SK-N-MC (cell line): ENCODE data around the gene ATP10D.

ENCODE experiments used
- EZH2 ChIP-seq: fragments of 200-600 bp; sonication (generic); IDR thresholded peaks from one replicate; pipeline ENCODE4 v1.6.1; 2017; ENCODE audit warnings: antibody characterized with exemption
- FOXP2 ChIP-seq: optimal IDR thresholded peaks from 2 replicates; pipeline ENCODE3; 2011; ENCODE audit warnings: mild to moderate bottlenecking, moderate library complexity; ENCODE audit not compliant: insufficient read depth; ENCODE audit errors: extremely low read length, control extremely low read depth
- POLR2AphosphoS5 ChIP-seq: IDR thresholded peaks from 2 replicates; pipeline ENCODE4 v1.6.1; 2012; ENCODE audit warnings: mild to moderate bottlenecking, low read depth, low read length, borderline replicate concordance

DNA sequence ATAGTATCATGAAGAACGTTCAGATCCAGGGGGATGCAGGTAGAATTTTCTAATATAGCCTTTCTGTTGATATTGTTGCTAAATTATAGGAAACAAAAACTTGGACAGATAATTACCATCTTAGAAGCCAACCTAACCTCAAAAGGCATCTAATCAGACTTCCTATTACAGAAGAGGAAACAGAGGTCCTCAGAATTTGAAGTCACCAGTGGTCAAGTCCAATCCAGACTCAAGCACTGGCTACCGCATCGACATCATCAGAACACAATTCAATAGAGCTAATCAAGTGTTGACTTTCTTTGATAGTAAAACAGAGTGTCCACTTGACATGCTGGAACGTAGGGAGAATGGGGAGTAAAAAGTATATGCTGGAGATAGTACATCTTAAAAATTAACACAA is 10.3 kb upstream of the ATP10D start:
- no peak for TF ChIP-seq EZH2
- no peak for TF ChIP-seq POLR2AphosphoS5
- TF ChIP-seq FOXP2: no peak
